Panc1 (cell line): ENCODE measurements around the gene KISS1R.

Experiments
- CTCF ChIP-seq: fragments of 450-650 bp; IDR thresholded peaks from 2 replicates; pipeline ENCODE4 v1.5.1; 2017; ENCODE audit warnings: mild to moderate bottlenecking
- POLR2AphosphoS5 ChIP-seq: IDR thresholded peaks from 2 replicates; pipeline ENCODE4 v1.6.1; 2012; ENCODE audit warnings: mild to moderate bottlenecking, low read depth, low read length, moderate library complexity
- REST ChIP-seq, 2 experiments: IDR thresholded peaks; 2 replicates each; pipeline ENCODE4 v1.6.1; 2011 to 2012; ENCODE audit warnings: low read depth in 2 of 2, control low read depth in 1 of 2, low read length in 1 of 2, mild to moderate bottlenecking in 1 of 2, moderate library complexity in 1 of 2; ENCODE audit not compliant: insufficient read depth in 1 of 2
- SIN3A ChIP-seq: IDR thresholded peaks from 2 replicates; pipeline ENCODE4 v1.6.1; 2012; ENCODE audit warnings: low read depth, mild to moderate bottlenecking, low read length, moderate library complexity, borderline replicate concordance; ENCODE audit not compliant: insufficient read depth
- TCF7L2 ChIP-seq: IDR thresholded peaks from 2 replicates; pipeline ENCODE4 v1.6.1; 2011; ENCODE audit warnings: mild to moderate bottlenecking, low read depth, low read length, inconsistent platforms

GRCh38 chr19:875265-875879, 41.8 kb upstream of the KISS1R start:
- no peak for TF ChIP-seq POLR2AphosphoS5
- TF ChIP-seq CTCF, result no peak
- TF ChIP-seq REST (IDR thresholded peaks at IDR 0.05; ENCODE audit: insufficient read depth in 1 of 2, low read depth in 2 of 2, low read length in 1 of 2), result no peak
- no peak for TF ChIP-seq TCF7L2
- no peak for TF ChIP-seq SIN3A
